DND-41 (cell line): ENCODE data around the gene PBX3.

ENCODE experiments used
- EZH2 ChIP-seq: IDR thresholded peaks from 3 replicates; pipeline ENCODE4 v1.6.1; 2012; ENCODE audit warnings: borderline replicate concordance, low read depth, mild to moderate bottlenecking, moderate library complexity, low read length, inconsistent platforms; ENCODE audit not compliant: severe bottlenecking
- TF ChIP-seq, protein P1 (sequence below): IDR thresholded peaks from 2 replicates; pipeline ENCODE4 v1.5.1; 2012; ENCODE audit warnings: borderline replicate concordance, low read length, moderate library complexity, mild to moderate bottlenecking; ENCODE audit not compliant: poor library complexity, severe bottlenecking; ENCODE audit errors: extremely low read depth

DNA sequence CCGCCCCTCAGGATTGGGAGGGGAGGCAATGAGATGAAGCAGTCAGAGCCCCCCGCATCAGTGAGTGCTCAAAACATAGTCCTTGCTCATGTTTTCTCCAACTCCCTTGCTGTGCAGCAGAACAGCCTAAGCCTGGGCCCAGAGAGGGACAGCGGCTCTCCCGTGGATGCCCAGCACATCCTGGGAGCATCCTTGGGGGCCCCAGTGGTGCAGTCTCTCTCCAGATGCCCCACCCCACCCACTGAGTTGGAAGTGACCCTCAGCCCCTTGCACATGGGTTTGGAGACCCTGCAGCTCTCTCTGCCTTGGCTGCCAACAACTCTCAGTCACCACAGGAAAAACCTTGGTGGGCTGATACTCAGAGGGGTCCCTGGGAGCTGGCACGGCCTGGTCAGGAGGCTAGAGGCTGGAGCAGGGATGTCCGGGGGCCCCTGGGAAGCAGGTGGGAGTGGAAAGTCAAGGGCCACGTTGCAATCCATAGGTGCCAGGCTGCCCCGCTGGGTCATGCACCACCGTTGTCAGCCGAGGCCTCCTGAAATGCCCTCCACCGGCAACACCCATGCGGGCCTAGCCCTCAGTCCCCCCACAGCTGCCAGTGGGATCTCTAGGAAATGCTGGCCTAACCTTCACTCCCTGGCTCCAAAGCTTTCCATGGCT lies 242.5 kb downstream of the PBX3 start:
- no peak for TF ChIP-seq EZH2
- TF ChIP-seq, protein P1, sequence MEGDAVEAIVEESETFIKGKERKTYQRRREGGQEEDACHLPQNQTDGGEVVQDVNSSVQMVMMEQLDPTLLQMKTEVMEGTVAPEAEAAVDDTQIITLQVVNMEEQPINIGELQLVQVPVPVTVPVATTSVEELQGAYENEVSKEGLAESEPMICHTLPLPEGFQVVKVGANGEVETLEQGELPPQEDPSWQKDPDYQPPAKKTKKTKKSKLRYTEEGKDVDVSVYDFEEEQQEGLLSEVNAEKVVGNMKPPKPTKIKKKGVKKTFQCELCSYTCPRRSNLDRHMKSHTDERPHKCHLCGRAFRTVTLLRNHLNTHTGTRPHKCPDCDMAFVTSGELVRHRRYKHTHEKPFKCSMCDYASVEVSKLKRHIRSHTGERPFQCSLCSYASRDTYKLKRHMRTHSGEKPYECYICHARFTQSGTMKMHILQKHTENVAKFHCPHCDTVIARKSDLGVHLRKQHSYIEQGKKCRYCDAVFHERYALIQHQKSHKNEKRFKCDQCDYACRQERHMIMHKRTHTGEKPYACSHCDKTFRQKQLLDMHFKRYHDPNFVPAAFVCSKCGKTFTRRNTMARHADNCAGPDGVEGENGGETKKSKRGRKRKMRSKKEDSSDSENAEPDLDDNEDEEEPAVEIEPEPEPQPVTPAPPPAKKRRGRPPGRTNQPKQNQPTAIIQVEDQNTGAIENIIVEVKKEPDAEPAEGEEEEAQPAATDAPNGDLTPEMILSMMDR: no peak
